Neural cell (in vitro differentiated cells): Measurements from ENCODE around the gene POLR2L. TPM values are rescaled to one million over a fixed set of nuclear protein-coding genes. Genes with fewer than 3 reads are reported as not detected.

Experiments used
- H2AFZ ChIP-seq: fragments of 200-600, 300-800 bp; sonication (generic), shearing (Covaris generic); 2 replicates; pipeline ENCODE4 v1.6.0; 2014; ENCODE audit warnings: low read depth, mild to moderate bottlenecking, antibody characterized with exemption, low read length, moderate library complexity
- H3F3A ChIP-seq: fragments of 200-600 bp; shearing (Covaris generic); 2 replicates; pipeline ENCODE4 v1.6.1; 2016; ENCODE audit warnings: mild to moderate bottlenecking, moderate library complexity, mixed read lengths, antibody characterized with exemption, low read length; ENCODE audit not compliant: insufficient read depth, poor library complexity, severe bottlenecking
- H3K27ac ChIP-seq: fragments of 200-600, 300-800 bp; sonication (generic), shearing (Covaris generic); 2 replicates; pipeline ENCODE4 v1.5.1; 2014; ENCODE audit warnings: mild to moderate bottlenecking, low read length, moderate library complexity
- H3K27me3 ChIP-seq: fragments of 300-800, 200-600 bp; sonication (generic), shearing (Covaris generic); 2 replicates; pipeline ENCODE4 v1.6.0; 2014; ENCODE audit warnings: mild to moderate bottlenecking, low read depth, low read length, moderate library complexity; ENCODE audit not compliant: insufficient read depth
- H3K36me3 ChIP-seq: fragments of 300-800, 200-600 bp; sonication (generic), shearing (Covaris generic); 2 replicates; pipeline ENCODE4 v1.5.1; 2014; ENCODE audit warnings: mild to moderate bottlenecking, antibody characterized with exemption, low read length, moderate library complexity; ENCODE audit not compliant: insufficient read depth
- H3K4me2 ChIP-seq: fragments of 300-800, 200-600 bp; sonication (generic), shearing (Covaris generic); 2 replicates; pipeline ENCODE4 v1.6.0; 2014; ENCODE audit warnings: mild to moderate bottlenecking, low read length
- H3K4me3 ChIP-seq: fragments of 300-800, 200-600 bp; sonication (generic), shearing (Covaris generic); 2 replicates; pipeline ENCODE4 v1.5.1; 2014; ENCODE audit warnings: mild to moderate bottlenecking, low read length, moderate library complexity
- H3K79me2 ChIP-seq: fragments of 200-600 bp; shearing (Covaris generic); replicated peaks from 2 replicates; pipeline ENCODE4 v1.6.0; 2014; ENCODE audit warnings: mild to moderate bottlenecking, low read length, moderate library complexity; ENCODE audit not compliant: insufficient read depth
- H3K9ac ChIP-seq: fragments of 300-800, 200-600 bp; sonication (generic), shearing (Covaris generic); 2 replicates; pipeline ENCODE4 v1.6.1; 2016; ENCODE audit warnings: mild to moderate bottlenecking, low read length, mixed read lengths
- H3K9me2 ChIP-seq: fragments of 200-600 bp; shearing (Covaris generic); 2 replicates; pipeline ENCODE4 v1.6.1; 2016; ENCODE audit warnings: mild to moderate bottlenecking, low read length, mixed read lengths; ENCODE audit not compliant: insufficient read depth
- H3K9me3 ChIP-seq: fragments of 200-600, 300-800 bp; sonication (generic), shearing (Covaris generic); 2 replicates; pipeline ENCODE4 v1.6.1; 2016; ENCODE audit warnings: mild to moderate bottlenecking, mixed run types, low read length, moderate library complexity, mixed read lengths
- H4K20me1 ChIP-seq: fragments of 200-600 bp; shearing (Covaris generic); 2 replicates; pipeline ENCODE4 v1.6.1; 2016; ENCODE audit warnings: mild to moderate bottlenecking, mixed run types; ENCODE audit not compliant: insufficient read depth
- CTCF ChIP-seq: fragments of 450-650 bp; IDR thresholded peaks from 2 replicates; pipeline ENCODE4 v1.5.1; 2014; ENCODE audit warnings: antibody characterized with exemption, mild to moderate bottlenecking, moderate library complexity; ENCODE audit not compliant: poor library complexity, severe bottlenecking
- EP300 ChIP-seq: fragments of 450-650 bp; conservative IDR thresholded peaks from 2 replicates; pipeline ENCODE4 v1.6.1; 2014; ENCODE audit warnings: antibody characterized with exemption, mild to moderate bottlenecking, moderate library complexity; ENCODE audit not compliant: poor library complexity, severe bottlenecking
- EZH2 ChIP-seq: fragments of 200-600, 300-800 bp; shearing (Covaris generic), sonication (generic); IDR thresholded peaks from 2 replicates; pipeline ENCODE4 v1.6.1; 2014; ENCODE audit warnings: antibody characterized with exemption, low read length, borderline replicate concordance, mild to moderate bottlenecking; ENCODE audit not compliant: insufficient read depth, poor library complexity, severe bottlenecking
- MXI1 ChIP-seq: fragments of 450-650 bp; conservative IDR thresholded peaks from 2 replicates; pipeline ENCODE4 v1.6.1; 2014; ENCODE audit warnings: antibody characterized with exemption, mild to moderate bottlenecking; ENCODE audit not compliant: poor library complexity, severe bottlenecking
- POLR2AphosphoS5 ChIP-seq: IDR thresholded peaks from 2 replicates; pipeline ENCODE4 v1.6.1; 2012
- RAD21 ChIP-seq: fragments of 450-650 bp; conservative IDR thresholded peaks from 2 replicates; pipeline ENCODE4 v1.6.1; 2014; ENCODE audit warnings: antibody characterized with exemption, mild to moderate bottlenecking, moderate library complexity
- REST ChIP-seq: IDR thresholded peaks from 2 replicates; pipeline ENCODE4 v1.6.1; 2012; ENCODE audit warnings: borderline replicate concordance
- SMC3 ChIP-seq: fragments of 450-650 bp; conservative IDR thresholded peaks from 2 replicates; pipeline ENCODE4 v1.6.1; 2014; ENCODE audit warnings: antibody characterized with exemption, mild to moderate bottlenecking, moderate library complexity; ENCODE audit not compliant: poor library complexity
- TAF1 ChIP-seq: IDR thresholded peaks from 2 replicates; pipeline ENCODE4 v1.6.1; 2012; ENCODE audit warnings: low read depth
- polyA plus RNA-seq: library from polyadenylated mRNA; depleted of rRNA; stranded (reverse); fragments of >200 nt; gene quantifications from 2 replicates; pipeline ENCODE4 v1.2.3, GENCODE V29; 2014

Gene POLR2L
- polyA plus RNA-seq, 1 donor from 2014 or later: 62.3 TPM

GRCh38 chr11:883527-883926 lies 41.2 kb upstream of the POLR2L start:
- no peaks in the 10 kb centered on the region for H3K36me3 ChIP-seq

DNA sequence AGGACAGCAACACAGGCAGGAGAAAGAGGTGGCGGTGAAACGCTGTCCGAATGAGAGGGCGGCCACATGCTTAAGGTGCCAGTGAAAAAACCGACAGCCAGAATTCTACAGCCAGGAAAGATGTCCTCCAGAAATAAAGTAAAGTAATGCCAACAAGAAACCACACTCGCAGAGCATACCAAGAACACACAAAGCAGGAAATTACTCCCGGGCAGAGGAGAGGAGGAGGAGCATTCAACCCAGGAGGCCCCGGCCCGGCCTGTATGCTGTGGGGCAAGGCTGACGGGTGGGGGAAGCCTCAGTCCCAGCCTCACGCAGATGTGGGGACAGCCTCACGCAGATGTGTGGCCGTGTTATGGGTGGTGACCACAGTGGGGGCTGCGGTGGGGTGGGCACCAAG lies 40.3 kb upstream of the POLR2L start:
- no peaks in the 10 kb centered on the region for H4K20me1 ChIP-seq
- H3K9ac ChIP-seq: no peak overlapping the region
- H3K27ac ChIP-seq: no peak overlapping the region
- no peaks in the 10 kb centered on the region for H3K9me2 ChIP-seq
- no peaks in the 10 kb centered on the region for H3F3A ChIP-seq
- H3K4me3 ChIP-seq: no peak overlapping the region
- no peak overlapping the region for H2AFZ ChIP-seq
- H3K36me3 ChIP-seq: no peaks in the 10 kb centered on the region
- no peaks in the 10 kb centered on the region for H3K79me2 ChIP-seq
- H3K9me3 ChIP-seq: no peaks in the 10 kb centered on the region
- TF ChIP-seq POLR2AphosphoS5 (no peak), CTCF (no peak), TAF1 (no peak), EP300 (no peak), MXI1 (no peak)
- H3K27me3 ChIP-seq: no peaks in the 10 kb centered on the region
- no peak overlapping the region for H3K4me2 ChIP-seq

More at GRCh38 chr11:883527-883926, 41.2 kb upstream of the POLR2L start:
- Histone ChIP-seq H2AFZ (no peak overlapping the region), H3K79me2 (no peaks in the 10 kb centered on the region), H3K27me3 (no peaks in the 10 kb centered on the region), H3F3A (no peaks in the 10 kb centered on the region), H3K9ac (no peak overlapping the region), H3K9me2 (no peaks in the 10 kb centered on the region), H4K20me1 (no peaks in the 10 kb centered on the region), H3K4me3 (no peak overlapping the region), H3K27ac (no peak overlapping the region), H3K9me3 (no peaks in the 10 kb centered on the region), H3K4me2 (no peak overlapping the region)
- TF ChIP-seq SMC3 (no peak), REST (no peak), CTCF (no peak), RAD21 (no peak), EP300 (no peak), EZH2 (no peak), TAF1 (no peak), POLR2AphosphoS5 (no peak), MXI1 (no peak)
